ENCODE data around the gene NPAS3.
A peak's percentile ranks its signal among the peaks of the same experiment; 100 is the strongest.

NPAS3 gene

GRCh38 chr14:33836900-33837577, 898.4 kb downstream of the NPAS3 start:
- TF ChIP-seq CTCF (IDR thresholded peaks at IDR 0.05; ENCODE audit: low read depth, low read length, missing control alignments): no peak
- no peak overlapping the region for H3K4me3 ChIP-seq (replicated peaks; ENCODE audit: low read depth, low read length)

GRCh38 chr14:33837943-33838683, 899.4 kb downstream of the NPAS3 start:
- H3K4me3 ChIP-seq (replicated peaks; ENCODE audit: low read depth, low read length): no peak overlapping the region
- TF ChIP-seq CTCF (IDR thresholded peaks at IDR 0.05; ENCODE audit: low read depth, low read length, missing control alignments): no peak
- no peak for DNase-seq (ENCODE audit: extremely low read depth, low read depth)

More at GRCh38 chr14:33836900-33837577, 898.4 kb downstream of the NPAS3 start:
- no peak for DNase-seq (ENCODE audit: extremely low read depth, low read depth)

GRCh38 chr14:33839193-33840076, 900.8 kb downstream of the NPAS3 start:
- TF ChIP-seq CTCF (IDR thresholded peaks at IDR 0.05; ENCODE audit: low read depth, low read length, missing control alignments): peak; percentile 89
- peak; percentile 31 for DNase-seq (ENCODE audit: extremely low read depth, low read depth)
- H3K4me3 ChIP-seq (replicated peaks; ENCODE audit: low read depth, low read length): no peak overlapping the region

- TF ChIP-seq CTCF (IDR thresholded peaks at IDR 0.05; ENCODE audit: low read depth, low read length, missing control alignments): no peak
- H3K4me3 ChIP-seq (replicated peaks; ENCODE audit: low read depth, low read length): no peak overlapping the region
- no peak for DNase-seq (ENCODE audit: extremely low read depth, low read depth)
Measured at GRCh38 chr14:33840797-33841196, 902.1 kb downstream of the NPAS3 start.

GRCh38 chr14:33842299-33842698, 903.6 kb downstream of the NPAS3 start:
- no peak for DNase-seq (ENCODE audit: extremely low read depth, low read depth)

More at GRCh38 chr14:33842299-33842698, 903.6 kb downstream of the NPAS3 start:
- no peak overlapping the region for H3K4me3 ChIP-seq (replicated peaks; ENCODE audit: low read depth, low read length)
- no peak for TF ChIP-seq CTCF (IDR thresholded peaks at IDR 0.05; ENCODE audit: low read depth, low read length, missing control alignments)
